Skeletal muscle tissue (tissue), 4 donors: ENCODE results near the gene CCR1. TPM values are rescaled to one million over a fixed set of nuclear protein-coding genes. Genes with fewer than 3 reads are reported as not detected.
"Not testable (repeated sequence)": the region's sequence is repeated elsewhere in the genome, so short reads cannot be mapped to it uniquely, and the experiment has no call there.

Experiments used
- H3K27ac ChIP-seq: one replicate; pipeline ENCODE4 v1.7.0; 2013; ENCODE audit warnings: mild to moderate bottlenecking, low read depth, low read length, inconsistent platforms
- H3K27me3 ChIP-seq, 3 donors: one replicate each; pipeline ENCODE4 v1.7.0; 2013; ENCODE audit warnings: low read length in 3 of 3; ENCODE audit not compliant: control insufficient read depth in 3 of 3, insufficient read depth in 3 of 3
- H3K36me3 ChIP-seq, 3 donors: one replicate each; pipeline ENCODE4 v1.7.0; 2013; ENCODE audit warnings: low read length in 3 of 3; ENCODE audit not compliant: control insufficient read depth in 3 of 3, insufficient read depth in 3 of 3
- H3K4me1 ChIP-seq, 3 donors: one replicate each; pipeline ENCODE4 v1.7.0; 2013; ENCODE audit warnings: low read length in 3 of 3, mild to moderate bottlenecking in 3 of 3; ENCODE audit not compliant: control insufficient read depth in 3 of 3, insufficient read depth in 3 of 3
- H3K4me3 ChIP-seq, 3 donors: one replicate each; pipeline ENCODE4 v1.7.0; 2013; ENCODE audit warnings: low read length in 3 of 3
- H3K9ac ChIP-seq, 3 donors: one replicate each; pipeline ENCODE4 v1.7.0; 2013; ENCODE audit warnings: low read length in 3 of 3, mild to moderate bottlenecking in 3 of 3, moderate library complexity in 2 of 3, low read depth in 1 of 3
- H3K9me3 ChIP-seq, 3 donors: one replicate each; pipeline ENCODE4 v1.7.0; 2013; ENCODE audit warnings: low read length in 3 of 3; ENCODE audit not compliant: control insufficient read depth in 3 of 3
- total RNA-seq: library from RNA; depleted of rRNA; stranded (reverse); fragments of >200 nt; gene quantifications from one replicate; pipeline ENCODE4 v1.2.3, GENCODE V29; 2014
- donor health status: Osteomylitis.

Gene CCR1
- total RNA-seq, 1 donor from 2014 or later, result 3.7 TPM

DNA sequence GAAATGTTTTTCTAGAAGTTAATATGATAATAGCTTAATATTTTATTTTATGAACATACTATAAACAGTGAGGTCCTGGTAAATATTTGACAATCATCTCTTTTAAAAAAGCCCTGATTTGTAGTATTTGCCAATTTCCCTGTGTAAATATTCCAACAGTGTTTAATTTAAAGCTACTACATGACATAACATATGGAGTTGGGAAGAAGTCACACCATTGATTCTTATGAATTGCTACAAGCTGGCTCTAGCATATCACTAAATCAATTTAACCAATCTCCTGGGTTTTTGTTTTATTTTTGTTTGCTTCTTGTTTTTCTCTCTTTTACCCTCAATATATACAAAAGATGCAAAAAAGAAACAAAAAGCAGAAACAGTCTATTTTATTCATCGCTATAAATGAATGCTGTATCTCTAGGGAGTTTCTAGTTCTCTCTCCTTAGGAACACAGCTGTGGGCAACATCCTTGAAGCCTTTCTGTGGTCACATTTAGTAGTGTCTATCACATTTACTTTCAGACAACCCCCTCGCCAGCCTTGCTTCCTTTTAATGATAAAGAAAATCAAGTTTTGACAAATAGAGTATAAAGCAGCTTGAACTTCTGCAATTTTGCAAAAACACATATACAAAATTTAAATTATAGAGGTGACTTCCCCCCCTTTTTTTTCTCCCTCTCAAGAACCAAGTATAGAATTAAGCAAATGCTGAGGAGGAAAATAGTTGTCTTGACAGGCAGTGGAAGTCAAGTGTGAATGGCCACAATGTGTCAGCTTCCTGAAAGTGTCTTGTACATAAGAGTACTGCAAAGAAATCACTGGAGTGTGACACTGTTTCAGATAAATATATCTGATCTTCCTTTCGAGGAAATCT, 21.4 kb downstream of the CCR1 start:
- H3K4me3 ChIP-seq, result no peak overlapping the region
- H3K9me3 ChIP-seq, result no peaks in the 10 kb centered on the region
- no peak overlapping the region for H3K9ac ChIP-seq
- H3K36me3 ChIP-seq, result no peaks in the 10 kb centered on the region
- no peaks in the 10 kb centered on the region for H3K27me3 ChIP-seq
- H3K27ac ChIP-seq, result no peak overlapping the region
- peaks cover 0 to 9% (median 0%) of the 10 kb centered on the region in 3 donors for H3K4me1 ChIP-seq

GRCh38 chr3:46184469-46184868, 23.6 kb downstream of the CCR1 start:
- H3K4me1 ChIP-seq, result peaks cover 0 to 9% (median 0%) of the 10 kb centered on the region in 3 donors
- H3K27me3 ChIP-seq, result no peaks in the 10 kb centered on the region
- H3K9ac ChIP-seq, result no peak overlapping the region
- H3K36me3 ChIP-seq, result no peaks in the 10 kb centered on the region
- H3K27ac ChIP-seq, result no peak overlapping the region
- no peak overlapping the region for H3K4me3 ChIP-seq
- no peaks in the 10 kb centered on the region for H3K9me3 ChIP-seq

- Histone ChIP-seq H3K4me3 (no peak overlapping the region), H3K27ac (no peak overlapping the region), H3K9me3 (no peaks in the 10 kb centered on the region), H3K9ac (no peak overlapping the region), H3K4me1 (peaks cover 0 to 9% (median 0%) of the 10 kb centered on the region in 3 donors), H3K27me3 (no peaks in the 10 kb centered on the region), H3K36me3 (no peaks in the 10 kb centered on the region)
These were observed 24.8 kb downstream of the CCR1 start for GRCh38 chr3:46183330-46183729.

GRCh38 chr3:46168583-46169345, 39.3 kb downstream of the CCR1 start:
- peaks cover 0 to under 1% (median under 1%) of the 10 kb centered on the region in 3 donors for H3K4me1 ChIP-seq
- H3K4me3 ChIP-seq, result no peak overlapping the region
- no peak overlapping the region for H3K27ac ChIP-seq
- H3K9ac ChIP-seq, result no peak overlapping the region
- H3K27me3 ChIP-seq, result no peaks in the 10 kb centered on the region
- H3K36me3 ChIP-seq, result no peaks in the 10 kb centered on the region
- H3K9me3 ChIP-seq, result no peaks in the 10 kb centered on the region

DNA sequence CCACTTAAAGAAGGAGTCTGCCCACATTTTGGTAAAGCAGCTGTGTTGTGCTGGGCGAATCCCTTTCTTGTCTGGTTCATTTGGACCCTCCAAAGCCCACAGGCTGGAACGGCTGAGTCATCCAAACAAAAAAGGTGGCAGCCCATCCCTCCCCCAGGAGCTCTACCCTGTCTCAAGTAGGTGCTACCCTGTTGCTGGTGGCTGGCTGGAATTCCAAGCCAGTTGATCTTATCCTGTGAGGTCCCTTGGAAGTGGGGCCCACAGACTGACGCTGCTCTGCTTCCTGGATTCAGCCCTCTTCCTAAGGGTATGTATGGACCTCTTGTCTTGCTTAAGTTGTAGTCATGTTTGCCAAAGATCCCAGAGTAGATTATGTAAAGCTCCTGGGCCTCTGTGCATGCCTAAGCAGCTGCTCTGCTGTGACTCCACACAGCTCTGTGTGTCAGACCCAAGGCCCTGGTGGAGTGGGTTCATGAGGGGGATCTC, 44.5 kb downstream of the CCR1 start:
- no peaks in the 10 kb centered on the region for H3K36me3 ChIP-seq
- no peak overlapping the region for H3K27ac ChIP-seq
- no peak overlapping the region for H3K9ac ChIP-seq
- H3K4me1 ChIP-seq, result peaks cover 0 to 16% (median 13%) of the 10 kb centered on the region in 3 donors
- H3K4me3 ChIP-seq, result no peak overlapping the region
- no peaks in the 10 kb centered on the region for H3K27me3 ChIP-seq
- no peaks in the 10 kb centered on the region for H3K9me3 ChIP-seq

DNA sequence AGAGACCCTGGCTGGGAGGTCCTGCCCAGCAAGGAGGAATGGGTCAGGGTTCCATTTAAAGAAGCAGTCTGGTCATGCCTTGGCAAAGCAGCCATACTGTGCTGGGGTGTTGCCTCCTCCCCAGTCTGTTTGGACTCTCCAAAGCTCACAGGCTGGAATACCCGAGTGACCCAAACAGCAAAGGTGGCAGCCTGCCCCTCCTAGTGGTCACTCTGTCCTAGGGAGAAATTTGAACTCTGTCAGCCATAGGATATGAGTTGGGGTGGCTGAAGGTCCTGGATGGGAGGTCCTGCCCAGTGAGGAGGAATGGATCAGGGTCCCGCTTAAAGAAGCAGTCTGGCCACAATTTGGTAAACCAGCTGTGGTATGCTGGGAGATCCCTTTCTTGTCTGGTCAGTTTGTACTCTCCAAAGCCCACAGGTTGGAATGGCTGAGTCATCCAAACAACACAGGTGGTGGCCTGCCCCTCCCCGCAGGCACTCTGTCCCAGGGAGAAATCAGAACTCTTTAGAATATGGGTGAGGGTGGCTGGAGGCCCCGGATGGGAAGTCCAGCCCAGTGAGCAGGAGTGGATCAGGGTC, 45.0 kb downstream of the CCR1 start:
- Histone ChIP-seq H3K4me1 (peaks cover 0 to 16% (median 13%) of the 10 kb centered on the region in 3 donors), H3K9me3 (no peaks in the 10 kb centered on the region), H3K27me3 (no peaks in the 10 kb centered on the region), H3K9ac (no peak overlapping the region), H3K36me3 (no peaks in the 10 kb centered on the region), H3K27ac (no peak overlapping the region), H3K4me3 (no peak overlapping the region)

GRCh38 chr3:46157685-46158084, 50.4 kb downstream of the CCR1 start:
- H3K9ac ChIP-seq, H3K4me1 ChIP-seq, H3K27ac ChIP-seq, H3K27me3 ChIP-seq, H3K4me3 ChIP-seq, H3K9me3 ChIP-seq, H3K36me3 ChIP-seq: not testable (repeated sequence)

DNA sequence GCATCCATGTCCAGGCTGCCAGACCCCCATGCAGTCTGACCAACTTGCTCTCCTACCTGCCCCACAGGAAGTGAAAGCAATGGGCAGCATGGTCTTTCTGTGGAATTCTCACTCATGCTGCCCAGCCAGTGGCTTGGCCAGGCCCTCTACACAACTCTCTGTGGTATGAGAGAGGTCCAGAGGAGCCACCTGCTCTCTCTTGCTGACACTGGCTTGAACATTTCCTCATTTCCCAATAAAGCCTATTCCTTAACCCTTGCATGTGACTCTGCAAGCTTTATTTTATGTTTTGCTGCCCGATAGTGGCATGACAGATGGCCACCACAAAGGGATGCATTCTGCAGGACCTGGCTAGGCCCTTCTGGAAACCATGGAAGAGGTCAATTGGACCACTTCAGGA, 53.8 kb downstream of the CCR1 start:
- Histone ChIP-seq H3K4me3 (no peak overlapping the region), H3K4me1 (no peaks in the 10 kb centered on the region), H3K27ac (no peak overlapping the region), H3K9me3 (no peaks in the 10 kb centered on the region), H3K27me3 (no peaks in the 10 kb centered on the region), H3K9ac (no peak overlapping the region), H3K36me3 (no peaks in the 10 kb centered on the region)
